Embryonic facial prominence (tissue), 1 donor: ENCODE data around the gene PRKAG3.
"Not testable (repeated sequence)": the region's sequence is repeated elsewhere in the genome, so short reads cannot be mapped to it uniquely, and the experiment has no call there.

ENCODE experiments used
- DNase-seq: peaks from one replicate; pipeline ENCODE4 v3.0.0-alpha.2; 2016; ENCODE audit errors: extremely low spot score

PRKAG3 gene

GRCh38 chr2:218781691-218782527, 49.7 kb downstream of the PRKAG3 start, which contains the start of gene CYP27A1:
Gene CYP27A1 (plus strand): TSS chr2:218782147. CDS start chr2:218782183, 36 bp downstream.
- no peak for DNase-seq

- DNase-seq: no peak
Observed at GRCh38 chr2:218780851-218781690, 50.5 kb downstream of the PRKAG3 start.

- no peak for DNase-seq
Observed at GRCh38 chr2:218780046-218780445, 51.6 kb downstream of the PRKAG3 start.

- DNase-seq: no peak
Observed at GRCh38 chr2:218777276-218777990, 54.2 kb downstream of the PRKAG3 start.

- no peak for DNase-seq
Observed at GRCh38 chr2:218776488-218776887, 55.1 kb downstream of the PRKAG3 start.

GRCh38 chr2:218773881-218774280, 57.7 kb downstream of the PRKAG3 start:
- no peak for DNase-seq

- not testable (repeated sequence) for DNase-seq
Observed at GRCh38 chr2:218772759-218773158, 58.8 kb downstream of the PRKAG3 start.
